ENCODE measurements around the gene STX11.
A peak's percentile ranks its signal among the peaks of the same experiment; 100 is the strongest.
"Not testable (repeated sequence)": the region's sequence is repeated elsewhere in the genome, so short reads cannot be mapped to it uniquely, and the experiment has no call there.

STX11 gene

DNA sequence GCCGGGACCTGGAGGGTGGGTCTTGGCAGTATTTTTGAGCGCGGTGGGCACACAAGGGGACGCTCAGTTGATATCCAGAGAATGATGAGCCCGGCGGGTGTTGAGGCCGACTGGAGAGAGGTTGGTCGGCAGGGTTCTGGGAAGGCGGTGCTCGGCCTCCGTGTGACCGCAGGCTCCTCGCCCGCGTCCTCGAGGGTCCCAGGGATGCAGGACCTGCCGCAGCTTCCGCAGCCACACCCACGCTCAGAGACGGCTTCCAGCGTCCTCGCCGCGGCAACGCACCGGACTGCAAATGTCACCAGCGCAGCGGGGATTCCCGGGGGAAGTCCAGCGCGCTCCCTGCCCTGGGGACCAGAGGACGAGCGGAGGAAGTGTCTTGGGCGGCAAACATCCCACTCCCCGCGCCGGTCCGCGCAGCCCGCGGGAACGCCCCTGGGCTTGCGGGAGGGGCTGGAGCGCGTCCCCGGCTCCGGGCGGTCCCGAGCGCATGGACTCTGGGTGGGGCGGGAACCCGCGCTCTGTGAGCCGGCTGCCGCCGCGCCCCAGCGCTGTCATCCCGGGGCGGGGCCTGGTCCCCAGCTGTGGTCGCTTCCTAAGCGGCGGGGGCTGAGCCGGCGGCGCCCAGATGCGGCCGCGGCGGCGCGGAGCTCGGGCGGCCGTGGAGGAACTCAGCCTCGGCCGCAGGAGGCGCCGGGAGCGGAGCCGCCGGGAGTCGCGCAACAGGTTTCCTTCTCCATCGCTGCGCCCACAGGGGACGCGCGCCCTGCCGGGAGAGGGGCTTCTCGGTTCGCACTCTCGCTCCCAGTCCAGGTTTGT lies at the start of gene STX11:
STX11 (plus strand) TSS at position 624 of the 816 bp plus-strand sequence. CDS start 36,111 bp downstream, outside the sequence.
- H3K4me3 ChIP-seq, result peak within 1 kb of the TSS; percentile 46 to 86 (median 61)
- peak within 1 kb of the TSS; percentile 50 to 96 (median 83) for H3K27ac ChIP-seq

DNA sequence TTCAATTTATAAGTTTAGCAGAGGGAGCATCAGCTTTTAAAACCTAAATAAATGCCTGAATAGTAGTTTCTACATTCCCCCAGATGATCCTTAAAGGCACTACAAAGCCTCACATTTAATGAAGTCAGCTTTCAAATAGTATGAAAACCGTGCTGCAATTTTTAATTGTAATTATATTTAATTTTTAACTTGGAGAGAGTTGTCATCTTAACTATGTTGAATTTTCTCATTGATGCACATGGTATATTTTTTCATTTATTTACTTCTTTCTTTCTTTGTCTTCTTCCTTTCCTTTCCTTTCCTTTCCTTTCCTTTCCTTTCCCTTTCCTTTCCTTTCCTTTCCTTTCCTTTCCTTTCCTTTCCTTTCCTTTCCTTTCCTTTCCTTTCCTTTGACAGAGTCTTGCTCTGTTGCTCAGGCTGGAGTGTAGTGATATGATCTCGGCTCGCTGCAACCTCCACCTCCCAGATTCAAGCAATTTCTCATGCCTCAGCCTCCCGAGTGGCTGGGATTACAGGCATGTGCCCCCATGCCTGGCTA lies 47.2 kb upstream of the STX11 start:
- no peak overlapping the region for H3K4me3 ChIP-seq

DNA sequence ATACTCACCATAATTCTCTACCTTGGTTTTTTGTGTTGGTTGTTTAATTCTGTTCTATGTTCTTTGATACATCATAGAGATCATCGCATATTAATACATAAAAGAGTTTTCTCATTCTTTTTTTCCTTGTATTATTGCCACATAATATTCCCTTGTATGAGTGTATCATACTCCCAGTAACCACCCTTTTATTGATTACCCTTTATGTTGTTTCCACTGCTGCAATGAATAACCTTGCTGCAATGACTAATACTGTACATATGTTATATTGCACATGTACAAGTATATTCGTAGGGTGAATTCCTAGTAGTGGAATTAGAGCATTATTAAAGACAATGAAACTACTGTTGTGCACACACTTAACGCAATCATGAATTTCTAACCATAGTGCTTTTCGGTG lies 45.8 kb upstream of the STX11 start:
- no peak overlapping the region for H3K27ac ChIP-seq
- H3K4me3 ChIP-seq, result no peak overlapping the region

More for the DNA sequence above, 47.2 kb upstream of the STX11 start:
- no peak overlapping the region for H3K27ac ChIP-seq

DNA sequence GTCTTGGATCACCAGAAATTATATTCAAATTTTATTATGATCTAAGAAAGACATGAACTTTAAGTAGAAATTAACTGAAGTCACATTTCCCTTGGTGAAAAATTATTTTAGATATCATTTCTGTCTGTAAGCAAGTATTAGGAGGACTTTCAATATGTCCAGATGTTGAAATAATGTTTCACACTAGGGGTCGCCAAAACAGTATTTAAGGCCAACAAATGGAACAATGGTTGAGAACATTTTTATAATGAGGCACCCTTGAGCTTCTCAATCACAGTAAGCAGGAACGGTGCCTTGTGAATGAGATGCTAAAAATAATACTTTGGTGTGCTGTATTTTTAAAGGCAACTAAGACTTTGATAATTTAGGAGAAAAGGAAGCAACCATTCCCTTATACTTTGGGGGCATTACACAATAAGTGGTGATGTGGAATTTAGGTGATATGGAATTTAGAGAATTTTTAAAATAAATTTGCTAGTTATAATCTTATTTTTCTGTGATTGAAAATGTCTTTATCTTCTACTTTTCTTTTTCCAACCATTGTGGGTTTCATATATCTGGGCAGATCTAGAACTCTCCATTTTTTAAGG lies 45.3 kb upstream of the STX11 start:
- Histone ChIP-seq H3K4me3 (no peak overlapping the region), H3K27ac (no peak overlapping the region)

- no peak overlapping the region for H3K27ac ChIP-seq
Observed at GRCh38 chr6:144106206-144106605, 44.1 kb upstream of the STX11 start.

GRCh38 chr6:144110210-144110609 lies 40.1 kb upstream of the STX11 start:
- no peak overlapping the region for H3K27ac ChIP-seq
- H3K4me3 ChIP-seq, result no peak overlapping the region

More at GRCh38 chr6:144106206-144106605, 44.1 kb upstream of the STX11 start:
- H3K4me3 ChIP-seq, result no peak overlapping the region

DNA sequence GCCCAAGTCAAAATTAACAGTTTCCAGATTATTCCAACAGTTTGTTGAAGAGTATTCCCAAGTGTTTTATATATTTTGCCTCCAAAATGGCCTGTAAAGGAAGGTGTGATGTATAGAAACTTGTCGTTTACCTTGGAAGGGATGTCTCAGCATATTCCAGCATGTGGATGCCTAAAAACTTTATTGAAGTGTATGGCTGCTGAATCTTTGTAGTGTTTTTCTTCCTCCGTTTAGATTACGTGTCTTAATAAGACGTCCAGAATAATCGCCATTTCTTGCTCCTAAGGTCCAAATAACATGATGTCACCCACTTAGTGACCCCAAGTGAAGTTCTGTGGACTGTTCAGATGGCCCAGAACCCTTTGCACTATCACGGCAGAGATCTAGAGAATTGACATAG lies 37.0 kb upstream of the STX11 start:
- Histone ChIP-seq H3K27ac (no peak overlapping the region), H3K4me3 (no peak overlapping the region)

GRCh38 chr6:144115219-144115618 lies 35.1 kb upstream of the STX11 start:
- no peak overlapping the region for H3K27ac ChIP-seq
- no peak overlapping the region for H3K4me3 ChIP-seq

DNA sequence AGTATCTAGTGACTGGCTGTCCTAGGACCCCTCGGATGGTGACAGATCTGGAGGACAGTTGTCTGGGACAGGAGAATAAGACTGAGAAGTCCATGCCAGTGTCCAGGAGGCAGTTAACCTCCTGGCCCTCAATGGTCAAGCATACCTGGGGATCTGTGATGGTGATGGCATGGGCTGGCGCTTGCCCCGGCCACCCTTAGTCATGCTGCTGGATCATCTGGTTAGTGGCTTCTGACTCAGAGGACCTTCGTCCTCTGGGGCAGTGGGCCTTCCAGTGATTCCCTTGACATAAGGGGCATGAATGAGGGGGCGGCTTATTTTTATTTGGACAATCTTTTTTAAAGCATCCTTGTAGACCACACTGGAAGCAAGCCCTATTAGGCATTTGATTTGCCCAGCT lies 30.9 kb upstream of the STX11 start:
- Histone ChIP-seq H3K4me3 (no peak overlapping the region), H3K27ac (no peak overlapping the region)

DNA sequence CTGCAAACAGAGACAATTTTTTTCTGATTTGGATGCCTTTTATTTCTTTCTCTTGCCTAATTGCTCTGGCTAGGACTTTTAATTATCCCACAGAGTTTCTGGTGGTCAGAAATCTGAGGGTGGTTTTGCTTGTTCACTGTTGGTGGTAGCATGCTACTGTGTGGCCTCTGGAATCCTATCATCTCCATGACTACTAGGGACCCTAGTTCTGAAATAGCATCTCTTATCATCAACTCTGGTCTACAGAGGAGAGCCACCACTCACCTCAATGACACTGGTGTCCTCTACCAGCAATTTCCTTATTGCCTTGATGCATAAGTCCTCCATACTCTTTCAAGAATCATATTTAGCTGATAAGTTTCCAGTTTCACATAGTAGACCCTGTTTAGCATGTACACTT lies 27.5 kb upstream of the STX11 start:
- Histone ChIP-seq H3K27ac (no peak overlapping the region), H3K4me3 (no peak overlapping the region)

DNA sequence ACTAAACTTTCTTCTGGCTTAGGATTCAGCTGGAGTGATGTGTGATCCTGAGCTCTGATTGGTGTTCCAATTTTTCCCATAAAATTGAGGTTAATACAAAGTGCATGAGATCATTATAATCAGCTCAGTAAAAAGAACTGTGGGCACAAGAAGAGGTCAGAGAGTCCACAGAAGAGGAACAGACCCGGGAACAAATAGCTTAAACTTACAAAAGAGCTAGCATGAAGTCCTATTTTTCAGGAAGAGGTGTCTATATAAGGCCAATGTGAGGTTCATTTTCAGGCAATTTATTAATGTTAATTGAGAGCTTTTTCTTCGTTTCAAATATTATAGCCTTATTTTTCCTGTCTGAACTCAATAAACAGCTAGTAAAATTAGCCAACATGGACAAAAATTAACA lies 26.9 kb upstream of the STX11 start:
- Histone ChIP-seq H3K4me3 (no peak overlapping the region), H3K27ac (no peak overlapping the region)

- H3K27ac ChIP-seq, result no peak overlapping the region
- H3K4me3 ChIP-seq, result no peak overlapping the region
Observed at GRCh38 chr6:144123836-144124235, 26.5 kb upstream of the STX11 start.

DNA sequence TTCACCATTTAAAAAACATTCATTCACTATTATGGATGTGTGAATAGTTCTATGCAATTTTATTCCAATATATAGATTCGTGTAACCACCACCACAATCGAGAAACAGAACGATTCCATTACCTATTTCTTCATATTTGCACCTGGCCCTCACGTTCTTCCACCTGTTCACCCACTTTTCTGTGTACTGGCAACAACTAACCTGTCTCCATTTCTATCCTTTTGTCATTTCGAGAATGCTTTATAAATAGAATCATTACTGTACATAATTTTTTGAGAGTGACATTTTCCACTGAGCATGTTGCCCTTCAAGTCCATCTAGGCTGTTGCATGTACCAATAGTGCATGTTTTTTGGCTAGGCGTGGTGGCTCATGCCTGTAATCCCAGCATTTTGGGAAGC lies 23.2 kb upstream of the STX11 start:
- H3K27ac ChIP-seq, result no peak overlapping the region
- no peak overlapping the region for H3K4me3 ChIP-seq

- no peak overlapping the region for H3K27ac ChIP-seq
- no peak overlapping the region for H3K4me3 ChIP-seq
Observed at GRCh38 chr6:144129469-144129868, 20.8 kb upstream of the STX11 start.

- H3K27ac ChIP-seq, result no peak overlapping the region
- H3K4me3 ChIP-seq, result no peak overlapping the region
Observed at GRCh38 chr6:144131248-144131709, 19.0 kb upstream of the STX11 start.

- not testable (repeated sequence) for H3K27ac ChIP-seq, H3K4me3 ChIP-seq
Observed at GRCh38 chr6:144132167-144132690, 18.1 kb upstream of the STX11 start.

- H3K27ac ChIP-seq, result no peak overlapping the region
- no peak overlapping the region for H3K4me3 ChIP-seq
Observed at GRCh38 chr6:144133225-144133821, 17.0 kb upstream of the STX11 start.

DNA sequence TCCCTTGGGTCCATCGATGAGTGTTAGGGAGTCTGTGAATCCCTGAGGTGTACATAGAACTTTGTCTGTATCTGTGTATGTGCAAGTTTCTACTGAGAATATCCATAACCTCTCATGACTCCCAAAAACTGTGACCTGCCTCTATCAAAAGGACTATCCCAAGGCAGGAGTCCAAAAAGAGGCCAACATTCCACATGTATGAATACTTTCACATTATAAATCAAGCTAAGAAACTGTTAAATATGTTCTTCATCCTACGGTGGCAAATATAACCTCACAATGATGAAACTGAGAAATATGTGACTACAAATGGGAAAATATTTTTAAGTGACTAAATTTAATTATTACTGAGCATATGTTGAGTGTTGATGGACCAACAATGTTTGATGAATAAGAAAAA lies 16.1 kb upstream of the STX11 start:
- no peak overlapping the region for H3K4me3 ChIP-seq
- no peak overlapping the region for H3K27ac ChIP-seq

DNA sequence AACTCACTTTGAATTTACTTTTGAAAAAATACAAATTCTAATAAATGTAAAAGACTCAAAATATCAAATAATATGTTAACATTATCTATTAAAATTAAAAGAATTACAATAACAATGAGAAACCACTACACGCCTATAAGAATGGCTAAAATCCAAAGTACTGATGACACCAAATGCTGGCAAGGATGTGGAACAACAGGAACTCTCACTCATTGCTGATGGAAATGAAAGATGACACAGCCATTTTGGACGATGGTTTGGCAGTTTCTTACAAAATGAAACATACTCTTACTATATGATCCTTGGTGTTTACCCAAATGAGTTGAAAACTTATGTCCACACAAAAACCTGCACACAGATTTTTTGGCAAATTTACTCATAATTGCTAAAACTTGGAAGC lies 15.6 kb upstream of the STX11 start:
- no peak overlapping the region for H3K27ac ChIP-seq
- no peak overlapping the region for H3K4me3 ChIP-seq

GRCh38 chr6:144138542-144138941 lies 11.8 kb upstream of the STX11 start:
- Histone ChIP-seq H3K4me3 (no peak overlapping the region), H3K27ac (no peak overlapping the region)

All from skin epidermis (tissue), 12 donors.